ENCODE measurements around the gene ERAS. TPM values are rescaled to one million over a fixed set of nuclear protein-coding genes. Genes with fewer than 3 reads are reported as not detected.

The ERAS gene
- total and polyA plus RNA-seq, 2 of the 13 experiments (the other 11 are each of a cell fraction or from before 2014, with no cell fraction given) = 0.21 to 0.22 TPM

DNA sequence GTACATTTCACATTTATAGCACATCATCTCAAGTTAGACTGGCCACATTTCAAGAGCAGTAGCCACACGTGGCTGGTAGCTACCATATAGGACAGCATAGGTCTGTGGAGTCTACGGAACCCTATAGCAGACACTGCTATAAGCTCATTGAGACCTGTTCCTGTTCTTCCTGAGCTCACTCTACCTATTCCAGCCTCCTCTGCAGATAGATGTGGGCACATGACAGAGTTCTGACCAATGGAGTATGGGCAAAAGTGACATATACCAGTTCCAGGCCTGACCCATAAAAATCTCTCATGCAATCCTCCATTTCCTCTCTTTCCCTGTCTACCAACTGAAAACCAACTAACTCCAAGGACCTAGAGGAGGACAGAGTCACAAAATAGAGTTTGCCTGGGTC, 28.0 kb upstream of the ERAS start (continued):
- TF ChIP-seq, protein P1, sequence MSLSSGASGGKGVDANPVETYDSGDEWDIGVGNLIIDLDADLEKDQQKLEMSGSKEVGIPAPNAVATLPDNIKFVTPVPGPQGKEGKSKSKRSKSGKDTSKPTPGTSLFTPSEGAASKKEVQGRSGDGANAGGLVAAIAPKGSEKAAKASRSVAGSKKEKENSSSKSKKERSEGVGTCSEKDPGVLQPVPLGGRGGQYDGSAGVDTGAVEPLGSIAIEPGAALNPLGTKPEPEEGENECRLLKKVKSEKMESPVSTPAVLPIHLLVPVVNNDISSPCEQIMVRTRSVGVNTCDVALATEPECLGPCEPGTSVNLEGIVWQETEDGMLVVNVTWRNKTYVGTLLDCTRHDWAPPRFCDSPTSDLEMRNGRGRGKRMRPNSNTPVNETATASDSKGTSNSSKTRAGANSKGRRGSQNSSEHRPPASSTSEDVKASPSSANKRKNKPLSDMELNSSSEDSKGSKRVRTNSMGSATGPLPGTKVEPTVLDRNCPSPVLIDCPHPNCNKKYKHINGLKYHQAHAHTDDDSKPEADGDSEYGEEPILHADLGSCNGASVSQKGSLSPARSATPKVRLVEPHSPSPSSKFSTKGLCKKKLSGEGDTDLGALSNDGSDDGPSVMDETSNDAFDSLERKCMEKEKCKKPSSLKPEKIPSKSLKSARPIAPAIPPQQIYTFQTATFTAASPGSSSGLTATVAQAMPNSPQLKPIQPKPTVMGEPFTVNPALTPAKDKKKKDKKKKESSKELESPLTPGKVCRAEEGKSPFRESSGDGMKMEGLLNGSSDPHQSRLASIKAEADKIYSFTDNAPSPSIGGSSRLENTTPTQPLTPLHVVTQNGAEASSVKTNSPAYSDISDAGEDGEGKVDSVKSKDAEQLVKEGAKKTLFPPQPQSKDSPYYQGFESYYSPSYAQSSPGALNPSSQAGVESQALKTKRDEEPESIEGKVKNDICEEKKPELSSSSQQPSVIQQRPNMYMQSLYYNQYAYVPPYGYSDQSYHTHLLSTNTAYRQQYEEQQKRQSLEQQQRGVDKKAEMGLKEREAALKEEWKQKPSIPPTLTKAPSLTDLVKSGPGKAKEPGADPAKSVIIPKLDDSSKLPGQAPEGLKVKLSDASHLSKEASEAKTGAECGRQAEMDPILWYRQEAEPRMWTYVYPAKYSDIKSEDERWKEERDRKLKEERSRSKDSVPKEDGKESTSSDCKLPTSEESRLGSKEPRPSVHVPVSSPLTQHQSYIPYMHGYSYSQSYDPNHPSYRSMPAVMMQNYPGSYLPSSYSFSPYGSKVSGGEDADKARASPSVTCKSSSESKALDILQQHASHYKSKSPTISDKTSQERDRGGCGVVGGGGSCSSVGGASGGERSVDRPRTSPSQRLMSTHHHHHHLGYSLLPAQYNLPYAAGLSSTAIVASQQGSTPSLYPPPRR (CRISPR knock-in tag; IDR thresholded peaks at IDR 0.05; ENCODE audit: borderline replicate concordance) = no peak

DNA sequence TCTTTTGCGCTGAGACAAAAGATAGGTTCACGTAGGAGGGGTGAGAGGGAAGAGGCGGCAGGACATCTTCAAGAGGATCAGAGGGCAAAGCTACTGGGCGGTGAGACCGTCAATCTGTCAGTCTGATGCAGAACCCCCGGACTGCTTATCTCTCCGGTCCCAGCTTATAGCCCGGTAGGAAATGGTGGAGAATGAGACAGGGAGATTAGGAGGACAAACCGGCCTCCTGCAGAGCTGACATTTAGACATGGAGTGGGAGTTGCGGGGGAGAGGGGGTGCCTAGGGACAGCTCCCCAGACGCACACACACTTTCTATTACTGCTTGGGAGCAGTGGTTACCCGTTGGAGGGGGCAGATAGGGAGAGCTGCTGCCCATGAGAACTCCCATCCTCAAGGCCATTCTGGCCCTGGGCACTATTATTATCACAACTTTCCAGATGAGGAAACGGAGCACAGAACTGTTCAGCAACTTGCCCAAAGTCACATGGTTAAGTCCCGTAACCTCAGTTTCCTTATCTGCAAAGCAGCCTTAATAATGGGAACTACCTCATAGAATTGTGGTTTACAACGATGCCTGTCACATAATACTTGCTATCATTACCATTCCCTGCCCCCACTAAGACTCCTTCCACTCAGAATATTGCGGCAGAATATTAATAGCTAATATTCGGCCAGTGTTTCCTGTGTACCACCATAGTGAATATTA, 25.6 kb upstream of the ERAS start:
- ChIA-PET CTCF (ENCODE audit: low intra/inter-chr PET ratio, low total read pairs) (no interaction called here), POLR2A (interaction anchor here (0.6 to 2.3 kb wide), 14 partner anchors 20 to 390 kb away, joined by 3 to 17 read pairs (median 6); partner anchors contain the start of genes OTUD5, PCSK1N, PQBP1 and TIMM17B)
- H3K79me2 ChIP-seq (ENCODE audit: insufficient read depth, low read length) = no peaks in the 10 kb centered on the region
- no peaks in the 10 kb centered on the region for H4K20me1 ChIP-seq (ENCODE audit: insufficient read depth, low read length)
- peak overlapping the region; percentile 81 for H3K4me2 ChIP-seq (ENCODE audit: low read depth, low read length)
- WGBS (ENCODE audit: low lambda C conversion rate) = 3% methylated on average over 15 of the region's 17 CpGs
- no peak overlapping the region for H2AFZ ChIP-seq (ENCODE audit: low read length)
- in situ Hi-C loops (cut with HindIII; ENCODE audit: extremely low pct_ligation_motif_present, low pct_unique_long_range_greater_than_20kb) = no loop called here
- no peak for DNase-seq (ENCODE audit: low spot score)
- TSS peak; percentile 95 for BruUV-seq (replicated peaks)
- peaks cover 0 to 3% of the 10 kb centered on the region in 2 experiments; a peak in 1 of 5 replicates for H3K36me3 ChIP-seq (replicated peaks in 1 of 2; ENCODE audit: control insufficient read depth in 1 of 2, insufficient read depth in 2 of 2, low read length in 2 of 2)
- no peak for FAIRE-seq
- no peaks in the 10 kb centered on the region for H3K9me3 ChIP-seq (ENCODE audit: low read length)
- TF ChIP-seq ZBTB3 (CRISPR knock-in tag; IDR thresholded peaks at IDR 0.05; ENCODE audit: borderline replicate concordance, low read depth) (no peak), ZNF772 (CRISPR knock-in tag; IDR thresholded peaks at IDR 0.05) (0 out of 2 replicates have a peak, but pooled peaks have one; percentile 11), SIX4 (CRISPR knock-in tag; IDR thresholded peaks at IDR 0.05) (no peak), CBX2 (IDR thresholded peaks at IDR 0.05; ENCODE audit: low read depth, low read length) (no peak), CBX2 (CRISPR knock-in tag; IDR thresholded peaks at IDR 0.05; ENCODE audit: low read depth) (no peak), SIN3A (IDR thresholded peaks at IDR 0.05; ENCODE audit: borderline replicate concordance, low read depth, low read length) (no peak), ZMAT3 (CRISPR knock-in tag; conservative IDR thresholded peaks at IDR 0.05) (0 out of 2 replicates have a peak, but pooled peaks have one; percentile 28), SNRNP70 (IDR thresholded peaks at IDR 0.05; ENCODE audit: low read depth, low read length) (no peak), TCF12 (IDR thresholded peaks at IDR 0.05) (no peak), TCF12 (CRISPR knock-in tag; IDR thresholded peaks at IDR 0.05) (0 out of 2 replicates have a peak, but pooled peaks have one; percentile 26), ARNT (IDR thresholded peaks at IDR 0.05) (no peak)
- TF ChIP-seq, protein P2, sequence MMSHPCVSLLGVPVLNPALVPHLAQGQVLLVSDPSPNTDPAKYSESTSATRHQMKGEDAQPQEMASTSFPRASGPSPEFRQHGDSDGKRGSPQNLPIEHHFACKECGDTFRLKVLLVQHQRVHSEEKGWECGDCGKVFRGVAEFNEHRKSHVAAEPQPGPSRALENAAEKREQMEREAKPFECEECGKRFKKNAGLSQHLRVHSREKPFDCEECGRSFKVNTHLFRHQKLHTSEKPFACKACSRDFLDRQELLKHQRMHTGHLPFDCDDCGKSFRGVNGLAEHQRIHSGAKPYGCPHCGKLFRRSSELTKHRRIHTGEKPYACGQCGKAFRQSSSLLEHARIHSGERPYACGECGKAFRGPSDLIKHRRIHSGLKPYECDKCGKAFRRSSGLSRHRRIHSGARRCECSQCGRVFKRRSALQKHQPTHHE (CRISPR knock-in tag; IDR thresholded peaks at IDR 0.05; ENCODE audit: borderline replicate concordance) = 0 out of 2 replicates have a peak, but pooled peaks have one; percentile 30
- no peaks in the 10 kb centered on the region; a peak in 1 of 5 replicates for H3K27me3 ChIP-seq (ENCODE audit: control insufficient read depth in 1 of 2, insufficient read depth in 2 of 2, low read length in 2 of 2)
- peak overlapping the region; percentile 61 to 82 (median 66) for H3K4me3 ChIP-seq (replicated peaks in 1 of 3; ENCODE audit: insufficient read depth in 1 of 3, low read depth in 2 of 3, low read length in 3 of 3)
- peak overlapping the region; percentile 79 for H3K9ac ChIP-seq (ENCODE audit: insufficient read depth, low read depth, low read length)
- ATAC-seq = no peak
- peak overlapping the region; percentile 93 for H3K27ac ChIP-seq (ENCODE audit: extremely low read length, insufficient read depth, low read length)
- peaks cover 46% of the 10 kb centered on the region for H3K4me1 ChIP-seq (ENCODE audit: insufficient read depth, low read length)
- intact Hi-C loops (cut with micrococcal nuclease; ENCODE audit: unreplicated experiment) = no loop called here

All from HepG2 (cell line).